GM19238 (cell line): ENCODE data around the gene DCC.

ENCODE experiments used
- DNase-seq: peaks from one replicate; pipeline ENCODE4 v3.0.0; 2011; ENCODE audit warnings: low spot score; ENCODE audit not compliant: insufficient read length

DCC gene

DNA sequence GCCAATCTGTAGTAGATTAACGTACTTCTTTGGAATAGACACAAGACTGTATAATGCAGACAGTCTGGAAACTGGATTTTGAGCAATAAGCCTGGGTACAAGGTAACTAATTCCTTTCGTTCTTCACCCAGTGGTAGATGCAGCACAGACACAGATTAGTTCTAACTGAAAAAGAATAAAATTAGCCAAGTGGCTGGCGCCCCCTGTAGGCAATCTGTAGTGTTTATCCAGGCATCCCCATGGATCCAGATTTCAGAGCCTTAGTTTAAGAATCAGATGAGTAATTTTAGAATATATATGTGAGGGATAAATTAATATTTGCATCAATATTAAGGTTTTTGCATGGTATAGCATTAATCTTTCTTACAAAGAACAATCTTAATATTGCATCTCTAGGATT lies 563.9 kb downstream of the DCC start:
- no peak for DNase-seq

DNA sequence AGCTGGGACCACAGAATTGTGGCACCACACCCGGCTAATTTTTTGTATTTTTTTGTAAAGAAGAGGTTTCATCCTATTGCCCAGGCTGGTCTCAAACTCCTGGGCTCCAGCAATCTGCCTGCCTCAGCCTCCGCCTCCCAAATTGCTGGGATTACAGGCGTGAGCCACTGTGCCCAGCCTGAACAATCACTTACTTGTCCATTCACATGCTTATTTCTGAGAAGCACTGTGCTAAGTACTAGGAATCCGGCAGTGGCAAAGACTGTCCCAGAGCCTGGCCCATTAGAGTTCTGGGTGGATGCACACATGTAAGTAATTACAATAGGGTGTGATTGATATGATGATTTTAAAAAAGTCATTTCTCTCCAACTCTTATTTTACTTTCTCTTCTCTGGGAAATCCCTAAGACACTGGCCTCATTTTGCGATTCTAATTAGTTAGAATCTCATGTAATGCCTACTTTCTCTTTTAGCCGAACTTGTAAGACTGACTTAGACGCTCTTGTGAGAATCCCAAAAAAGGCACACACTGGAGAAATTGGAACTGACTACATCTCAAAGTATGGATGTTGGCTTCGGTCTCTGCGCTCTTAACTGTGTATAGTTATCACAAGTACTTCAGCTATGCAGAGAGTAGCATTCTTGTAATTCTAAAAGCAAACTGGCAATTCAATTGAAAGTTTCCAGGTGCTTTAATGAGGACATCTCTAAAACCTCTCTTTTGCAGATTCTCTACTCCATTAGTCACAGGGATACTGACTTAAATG lies 567.7 kb downstream of the DCC start:
- DNase-seq = no peak

DNA sequence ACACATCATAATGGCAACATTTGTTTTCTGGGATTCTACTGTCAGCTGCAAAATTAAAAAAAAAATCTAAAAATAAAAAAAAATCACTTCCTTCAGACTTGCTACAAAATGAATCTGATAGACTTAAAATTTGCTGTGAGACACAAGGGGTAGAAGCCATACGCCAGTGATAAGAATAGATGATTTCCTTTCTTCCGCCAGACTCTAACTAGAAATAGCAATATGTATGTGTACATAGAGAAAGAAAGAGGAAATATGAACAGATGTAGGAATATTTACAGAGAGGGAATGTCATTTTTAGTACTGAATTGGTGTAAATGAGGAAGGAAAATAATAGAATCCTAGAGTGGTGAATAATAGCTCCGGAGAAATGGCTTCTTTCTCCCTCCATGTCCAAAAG lies 574.2 kb downstream of the DCC start:
- no peak for DNase-seq

DNA sequence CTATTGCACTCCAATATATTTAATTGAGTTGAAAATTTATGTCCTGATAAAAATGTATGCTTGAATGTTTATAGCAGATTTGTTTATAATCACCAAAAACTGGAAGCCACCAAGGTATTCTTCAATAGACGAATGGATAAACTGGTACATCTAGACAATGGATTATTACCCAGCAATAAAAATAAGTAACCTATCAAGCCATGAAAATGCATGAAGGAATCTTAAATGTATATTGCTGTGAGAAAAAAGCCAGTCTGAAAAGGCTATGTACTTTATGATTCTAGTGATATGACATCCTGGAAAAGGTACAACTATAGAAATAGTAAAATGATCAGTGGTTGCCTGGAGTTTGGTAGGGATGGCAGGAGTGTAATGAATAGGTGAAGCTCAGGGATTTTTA lies 580.7 kb downstream of the DCC start:
- no peak for DNase-seq

DNA sequence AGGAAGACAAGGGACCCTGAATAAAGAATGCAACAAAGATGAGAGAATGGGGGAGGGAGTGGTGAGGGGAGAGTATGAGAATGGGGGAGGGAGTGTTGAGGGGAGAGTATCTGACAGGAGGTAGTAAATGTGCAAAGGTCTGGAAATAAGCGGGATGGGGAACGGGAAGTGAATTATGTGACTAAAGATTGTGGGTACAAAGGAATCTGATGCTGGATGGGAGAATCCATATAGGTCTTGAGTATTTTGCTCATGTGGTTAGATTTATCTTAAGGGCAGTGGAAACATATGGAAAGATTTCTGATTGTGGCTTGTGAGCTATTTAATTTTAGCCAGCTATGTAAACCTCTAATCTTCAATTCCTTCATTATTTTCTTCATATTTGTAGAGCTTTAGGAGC lies 593.4 kb downstream of the DCC start:
- DNase-seq = no peak

DNA sequence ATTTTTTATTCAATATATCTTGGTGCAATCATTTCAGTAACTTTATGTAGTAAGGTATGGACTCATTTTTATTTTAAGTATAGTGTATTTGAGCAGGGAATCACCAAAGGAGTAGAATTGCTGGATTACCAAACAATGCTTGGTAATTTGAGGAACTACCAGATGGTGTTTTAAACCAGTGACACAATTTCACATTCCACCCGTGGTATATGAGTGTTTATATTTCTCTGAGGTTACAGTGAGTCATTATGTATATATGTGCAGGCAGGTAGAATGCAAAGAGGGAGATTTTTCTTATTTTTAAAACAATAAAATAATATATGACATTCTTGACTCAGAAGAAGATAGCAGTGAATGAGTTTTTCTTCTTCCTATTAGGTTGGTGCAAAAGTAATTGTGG lies 596.9 kb downstream of the DCC start:
- no peak for DNase-seq

DNA sequence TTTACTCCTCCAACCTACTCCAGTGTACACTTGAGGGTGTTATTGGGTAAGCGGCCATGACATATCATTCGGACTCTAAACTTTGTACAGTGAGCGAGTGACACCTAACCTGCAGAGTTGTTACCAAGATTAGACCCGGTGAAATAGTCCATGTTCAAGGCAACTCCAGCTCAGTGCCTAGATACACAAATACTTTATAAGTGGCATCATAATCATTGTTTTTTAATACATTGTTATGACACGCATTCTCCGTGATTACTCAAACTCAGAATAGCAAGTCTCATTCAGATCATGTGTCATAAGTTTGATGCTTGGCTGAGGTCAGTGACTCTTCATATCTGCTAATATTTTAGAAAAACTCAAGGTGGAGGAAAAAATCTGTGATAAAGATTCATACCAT lies 597.8 kb downstream of the DCC start:
- no peak for DNase-seq

DNA sequence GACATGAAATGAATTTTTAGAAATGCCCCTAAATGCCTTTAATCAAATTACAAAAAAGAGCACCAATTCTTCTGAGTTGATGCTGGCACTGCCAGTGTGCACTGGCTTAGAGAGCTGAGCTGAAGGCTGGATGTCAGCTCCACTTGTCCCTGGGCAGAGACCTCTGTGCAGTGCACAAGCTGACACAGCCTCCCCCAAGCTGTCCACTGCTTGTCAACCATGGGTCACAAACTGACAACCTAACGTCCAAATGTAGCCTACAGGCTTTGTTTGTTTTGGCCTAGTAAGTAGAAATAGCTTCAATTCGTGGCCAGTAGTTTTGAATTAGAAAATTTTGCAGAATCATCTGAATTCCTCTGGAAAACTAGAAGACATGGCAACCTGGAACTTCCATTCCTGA lies 605.6 kb downstream of the DCC start:
- DNase-seq = no peak

DNA sequence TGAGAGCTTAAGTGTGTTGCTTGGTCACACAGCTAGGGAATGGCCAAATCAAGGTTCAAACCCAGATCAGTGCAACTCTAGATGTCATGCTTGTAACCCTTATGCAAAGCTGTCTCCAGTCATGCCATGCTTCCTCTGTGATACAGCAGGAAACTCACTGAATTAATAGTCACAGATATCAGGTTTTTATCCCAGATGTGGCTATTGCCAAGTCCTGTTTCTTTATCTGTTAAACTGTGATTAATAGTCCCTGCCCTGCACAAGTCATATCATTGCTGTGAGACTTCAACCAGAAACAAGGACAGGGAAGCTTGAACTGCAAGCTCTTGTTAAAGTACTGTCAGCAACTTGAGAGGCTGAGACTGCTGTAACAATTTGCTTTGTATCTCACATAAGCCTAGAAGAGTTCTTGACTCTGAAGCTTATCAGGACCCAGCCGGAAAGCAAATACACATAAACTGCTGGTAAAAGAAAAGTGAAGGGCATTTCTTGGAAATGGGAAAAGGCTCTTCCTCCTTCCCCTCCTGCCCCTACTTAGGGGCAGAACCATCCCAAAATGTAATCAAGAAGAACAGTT lies 609.0 kb downstream of the DCC start:
- DNase-seq = no peak

DNA sequence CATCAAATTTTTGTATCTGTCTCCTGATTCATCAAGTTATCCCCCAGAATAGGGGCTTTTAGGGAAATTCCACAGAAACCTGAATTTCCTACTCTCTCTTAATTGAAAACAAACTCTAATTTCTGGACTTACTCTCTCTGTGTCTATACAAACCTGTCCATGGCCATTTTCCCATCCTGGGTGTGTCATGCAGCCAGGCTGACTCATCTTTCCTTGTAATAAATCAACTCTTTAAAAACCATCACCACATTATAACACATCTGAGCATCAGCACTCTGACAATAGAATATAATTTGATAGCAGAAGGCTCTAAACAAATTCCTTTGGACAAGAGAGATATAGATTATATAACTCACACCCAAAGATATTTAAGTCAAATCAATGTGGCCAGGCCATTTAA lies 610.2 kb downstream of the DCC start:
- DNase-seq = no peak

DNA sequence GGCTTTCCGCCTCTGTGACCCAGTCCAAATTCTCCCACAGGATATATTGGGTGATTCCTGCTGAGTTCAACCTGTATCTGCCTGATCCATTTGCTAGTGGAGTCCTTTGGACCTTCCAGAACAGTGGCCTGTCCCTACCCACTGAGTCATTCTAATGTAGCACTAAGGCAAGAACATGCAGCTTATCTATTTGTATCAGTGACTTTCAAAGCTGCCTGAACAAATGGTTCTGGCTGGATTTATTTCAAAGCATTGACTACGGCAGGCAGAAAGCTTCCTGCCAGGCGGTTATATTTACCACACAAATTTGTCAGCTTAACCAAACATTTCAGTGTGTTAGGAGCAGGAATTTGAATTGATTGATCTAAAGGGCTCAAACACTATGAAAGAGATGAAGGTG lies 613.4 kb downstream of the DCC start:
- no peak for DNase-seq

DNA sequence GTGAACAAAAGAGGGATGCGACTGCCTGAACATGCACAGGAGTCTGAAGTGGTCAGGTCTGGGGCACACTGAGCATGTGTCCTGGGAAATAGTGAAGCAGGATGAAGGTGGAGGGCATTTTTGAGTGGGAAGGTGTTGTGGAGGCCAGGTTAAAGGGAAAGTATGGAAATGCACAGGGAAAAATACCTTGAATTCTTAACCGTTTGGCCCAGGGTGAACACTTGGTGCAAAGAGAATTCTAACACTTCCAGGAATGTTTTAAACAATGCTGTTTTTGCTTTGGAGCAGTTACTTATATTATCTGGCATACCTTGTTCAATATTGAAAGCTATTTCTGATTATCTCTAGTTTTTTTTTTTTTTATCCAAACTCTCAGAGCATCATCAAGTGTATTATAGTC lies 623.5 kb downstream of the DCC start:
- DNase-seq = no peak

DNA sequence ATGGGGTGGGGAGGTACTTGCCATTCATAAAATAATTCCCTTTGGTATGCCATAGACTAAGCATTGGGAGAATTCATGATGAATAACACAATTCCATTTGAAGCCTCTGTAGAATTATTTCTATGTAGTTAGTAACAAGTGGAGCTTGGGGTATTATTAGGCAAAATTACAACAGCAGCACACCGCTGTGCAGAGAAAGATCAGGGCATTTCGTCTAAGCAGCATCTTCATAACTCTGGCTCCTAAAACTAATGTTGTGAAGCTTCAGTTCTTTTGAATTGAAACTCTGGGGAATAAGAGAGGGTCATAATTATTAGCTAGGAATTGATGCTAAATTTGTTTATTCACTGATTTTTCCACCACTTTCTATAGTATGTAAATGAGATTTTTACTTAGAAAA lies 630.7 kb downstream of the DCC start:
- DNase-seq = no peak

DNA sequence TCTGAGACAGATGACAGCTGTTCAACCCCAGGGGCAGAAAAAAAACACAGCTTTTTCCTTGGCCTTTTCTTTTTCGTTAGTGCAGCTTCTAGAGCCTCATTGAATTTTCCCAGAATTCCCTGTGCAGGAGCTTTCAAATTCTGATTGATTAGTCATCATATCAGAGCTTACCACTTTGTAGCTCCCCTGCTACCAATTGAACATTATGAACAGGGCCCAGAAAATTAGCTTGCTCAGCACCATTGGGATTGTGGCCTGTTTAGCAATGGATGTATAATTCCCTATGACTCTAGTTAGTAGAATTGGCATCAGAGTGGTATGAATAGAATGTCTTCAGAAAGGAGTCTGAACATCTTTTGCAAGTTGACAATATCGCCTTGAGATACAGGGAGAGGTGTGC lies 631.1 kb downstream of the DCC start:
- no peak for DNase-seq

DNA sequence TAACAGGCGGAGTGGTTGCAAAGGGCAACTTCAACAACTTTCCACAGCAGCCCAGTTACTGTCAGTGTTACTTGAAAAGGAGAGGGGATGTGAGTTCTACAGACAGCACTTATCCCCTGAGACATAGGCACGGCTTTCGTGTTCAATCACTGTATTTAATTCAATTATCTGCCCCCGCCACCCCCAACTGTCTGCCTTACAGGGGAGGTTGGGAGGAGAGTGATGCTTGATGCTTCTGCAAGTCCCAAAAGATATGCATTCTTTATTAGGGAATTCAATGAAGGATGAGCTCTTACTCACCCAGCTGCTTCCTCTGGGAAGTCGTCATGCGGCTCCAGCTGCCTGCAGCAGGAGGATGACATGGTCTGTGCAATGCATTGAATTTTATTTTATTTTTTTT lies 639.9 kb downstream of the DCC start:
- DNase-seq = no peak

DNA sequence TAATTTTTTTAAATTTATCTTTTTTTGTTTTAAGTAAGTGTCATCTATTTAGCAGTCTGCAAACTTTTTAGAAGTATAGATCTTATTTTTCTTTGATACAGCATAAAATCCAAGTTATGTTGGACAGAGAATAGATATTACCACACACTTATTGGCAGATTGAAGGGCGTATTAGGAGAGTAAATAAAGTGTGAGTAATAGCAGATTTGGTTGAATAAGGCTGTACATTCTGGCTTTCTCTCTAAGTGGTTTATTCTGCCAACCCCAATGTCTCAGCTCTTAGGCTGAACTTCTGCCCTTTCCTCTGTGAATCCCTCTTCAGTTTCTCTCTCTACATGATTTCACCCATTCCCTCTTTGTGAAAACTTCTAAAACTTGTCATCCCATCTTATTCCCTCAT lies 651.2 kb downstream of the DCC start:
- DNase-seq = no peak

DNA sequence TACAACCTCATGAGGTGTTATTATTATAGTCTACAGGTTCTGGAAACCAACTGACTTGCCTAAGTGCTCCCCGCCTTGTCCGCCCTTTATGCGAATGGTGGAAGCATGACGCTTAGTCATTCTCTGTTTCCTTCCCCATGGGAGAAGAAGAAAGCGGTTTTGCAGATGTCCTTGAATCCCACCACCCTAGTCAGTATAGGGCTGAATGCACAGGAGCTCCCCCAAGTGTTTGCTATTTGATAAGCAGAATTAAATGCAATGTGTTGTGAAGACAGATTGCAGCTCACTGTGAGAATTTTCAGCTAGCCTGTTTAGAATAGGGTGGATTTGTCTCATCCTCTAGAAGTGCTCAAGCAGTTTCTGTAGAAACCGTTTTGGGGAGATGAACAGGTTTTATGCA lies 652.0 kb downstream of the DCC start:
- DNase-seq = no peak

DNA sequence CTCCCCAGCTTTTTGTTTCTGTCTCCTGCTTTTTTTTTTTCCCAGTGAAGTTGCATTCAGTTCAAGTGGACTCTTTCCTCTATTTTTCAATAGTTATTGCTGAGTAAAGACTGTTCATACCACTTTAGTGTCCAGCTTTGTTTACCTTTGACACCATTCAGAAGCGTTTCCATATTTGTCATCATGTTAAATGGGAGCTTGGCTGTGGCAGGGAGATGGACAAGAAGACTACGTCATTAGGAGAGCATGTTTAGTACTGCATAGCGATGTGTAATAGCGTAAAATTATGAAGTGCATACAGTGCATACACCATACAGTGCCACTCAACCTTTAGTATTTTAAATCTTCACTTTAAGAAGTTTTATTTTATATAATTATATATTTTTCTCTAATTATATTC lies 655.9 kb downstream of the DCC start:
- no peak for DNase-seq

DNA sequence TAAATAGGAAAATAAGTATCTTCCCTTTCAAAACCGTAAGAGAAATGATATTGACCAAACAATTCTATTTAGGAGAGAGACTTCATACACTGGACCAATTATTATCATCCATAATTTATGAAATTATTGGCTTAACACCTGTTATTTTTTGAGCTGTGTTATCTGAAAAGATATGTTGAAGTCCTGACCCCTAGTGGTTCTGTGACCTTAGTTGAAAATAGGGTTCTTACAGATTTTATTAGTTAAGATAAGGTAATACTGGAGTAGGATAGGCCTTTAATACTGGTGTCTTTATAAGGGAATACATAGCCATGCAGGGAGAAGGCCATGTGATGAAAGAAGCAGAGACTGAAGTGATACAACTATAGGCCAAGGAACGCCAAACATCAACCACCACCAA lies 659.6 kb downstream of the DCC start:
- no peak for DNase-seq

DNA sequence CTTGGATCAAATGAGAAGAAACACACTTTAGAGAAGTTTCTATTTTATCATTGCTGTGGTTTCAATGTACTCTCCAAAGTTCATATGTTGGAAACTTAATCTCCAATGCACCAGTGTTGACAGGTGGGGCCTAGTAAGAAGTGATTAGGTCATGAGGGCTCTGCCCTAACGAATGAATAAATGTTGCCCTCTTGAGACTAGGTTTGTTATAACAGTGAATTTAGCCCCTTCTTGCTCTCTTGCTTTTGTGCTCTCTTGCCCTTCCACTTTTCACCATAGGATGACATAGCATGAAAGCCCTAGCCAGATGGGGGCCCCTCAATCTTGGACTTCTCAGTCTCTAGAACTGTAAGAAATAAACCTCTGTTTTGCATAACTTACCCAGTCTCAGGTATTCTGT lies 664.8 kb downstream of the DCC start:
- DNase-seq = no peak

DNA sequence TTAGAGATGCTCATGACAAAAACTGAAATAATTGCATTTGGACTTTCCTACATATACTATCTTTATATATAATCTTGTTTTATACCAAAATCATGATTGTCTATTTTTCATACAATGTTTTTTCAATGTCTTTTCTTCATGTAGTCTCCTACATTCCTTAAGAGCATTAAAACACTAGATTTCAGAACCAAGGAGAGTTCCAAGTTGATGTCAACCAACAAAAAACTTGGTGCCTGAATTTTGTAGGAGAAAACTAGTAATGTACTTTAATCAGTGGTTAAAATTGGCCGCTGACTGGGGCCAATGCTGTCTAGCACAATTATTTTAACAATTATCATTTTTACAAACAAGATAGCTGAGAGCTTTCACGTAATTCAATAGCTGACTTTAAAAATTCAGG lies 678.8 kb downstream of the DCC start:
- no peak for DNase-seq

DNA sequence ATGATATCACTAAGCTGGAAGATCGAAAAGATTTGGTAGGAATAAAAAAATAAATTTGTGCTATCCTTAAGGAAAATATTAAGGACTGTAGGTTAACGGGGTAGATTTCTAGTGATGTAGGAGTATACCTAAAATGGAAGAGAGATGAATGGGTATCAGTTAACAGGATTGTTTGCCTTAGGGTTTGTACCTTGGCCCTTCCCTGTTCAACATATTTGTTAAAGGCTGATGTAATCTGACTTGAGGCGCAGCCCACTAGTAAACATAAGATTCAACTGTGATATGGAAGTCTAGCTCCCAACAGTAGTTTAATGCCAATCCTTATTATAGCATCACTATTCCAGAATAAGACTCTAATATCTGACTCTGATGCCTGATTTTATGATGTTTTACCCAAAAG lies 685.2 kb downstream of the DCC start:
- DNase-seq = no peak

DNA sequence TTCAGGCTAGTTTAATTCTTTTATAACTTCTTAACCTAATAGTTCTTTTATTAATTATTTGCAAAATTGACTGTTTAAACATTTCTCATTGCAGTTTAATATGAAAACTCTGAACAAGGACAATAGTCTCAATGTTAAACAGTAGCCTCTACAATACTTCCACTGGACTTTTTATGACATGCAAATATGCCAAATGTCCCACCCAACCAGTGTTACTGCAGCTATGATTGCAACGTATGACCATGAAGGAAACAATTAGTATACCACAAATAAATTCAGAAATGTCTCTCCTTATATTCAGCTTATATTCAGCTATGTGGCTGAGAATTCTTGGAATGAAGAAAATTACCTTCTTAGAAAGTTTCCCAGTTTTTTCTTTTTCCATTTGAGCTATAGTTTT lies 688.6 kb downstream of the DCC start:
- no peak for DNase-seq

DNA sequence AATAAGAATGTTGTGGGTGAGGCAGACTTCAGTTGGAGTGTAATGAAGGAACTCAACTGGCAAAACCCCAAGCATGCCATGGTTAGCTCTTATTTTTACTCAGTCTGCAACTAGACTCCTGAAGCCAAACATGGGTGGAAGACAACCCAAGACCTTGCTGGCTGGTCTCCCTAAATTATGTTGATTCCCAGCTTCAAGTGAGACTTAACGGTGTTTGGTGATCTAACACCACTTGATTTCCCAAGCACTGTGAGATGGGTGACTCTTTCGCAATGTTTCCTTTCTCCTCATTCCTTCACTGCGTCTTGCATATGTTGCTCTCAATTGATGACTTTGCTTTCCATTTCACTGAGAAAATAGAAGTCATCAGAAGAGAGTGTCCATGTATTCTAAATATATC lies 693.1 kb downstream of the DCC start:
- no peak for DNase-seq
